T-helper 1 cell treated with Interleukin-12 subunit alpha and Interleukin-12 subunit beta and Interleukin-4 antibody, amounts not matched to agents 30 μg/mL and 1 μg/mL, for 36 hours (primary cell): ENCODE data around the gene SLC8B1.

ENCODE experiments used
- H3K27ac Mint-ChIP-seq: one replicate; pipeline ENCODE4 v1.8.0; 2021; ENCODE audit warnings: mild to moderate bottlenecking, mixed read lengths
- H3K27me3 Mint-ChIP-seq: one replicate; pipeline ENCODE4 v1.8.0; 2021; ENCODE audit warnings: low read depth, mixed read lengths
- H3K36me3 Mint-ChIP-seq: one replicate; pipeline ENCODE4 v1.8.0; 2021; ENCODE audit warnings: low read depth, mixed read lengths
- H3K4me1 Mint-ChIP-seq: one replicate; pipeline ENCODE4 v1.8.0; 2021; ENCODE audit warnings: low read depth, mixed read lengths
- H3K4me3 Mint-ChIP-seq: one replicate; pipeline ENCODE4 v1.8.0; 2021; ENCODE audit warnings: mild to moderate bottlenecking, moderate library complexity, mixed read lengths
- H3K9me3 Mint-ChIP-seq: one replicate; pipeline ENCODE4 v1.8.0; 2021; ENCODE audit warnings: mixed read lengths

The SLC8B1 gene

DNA sequence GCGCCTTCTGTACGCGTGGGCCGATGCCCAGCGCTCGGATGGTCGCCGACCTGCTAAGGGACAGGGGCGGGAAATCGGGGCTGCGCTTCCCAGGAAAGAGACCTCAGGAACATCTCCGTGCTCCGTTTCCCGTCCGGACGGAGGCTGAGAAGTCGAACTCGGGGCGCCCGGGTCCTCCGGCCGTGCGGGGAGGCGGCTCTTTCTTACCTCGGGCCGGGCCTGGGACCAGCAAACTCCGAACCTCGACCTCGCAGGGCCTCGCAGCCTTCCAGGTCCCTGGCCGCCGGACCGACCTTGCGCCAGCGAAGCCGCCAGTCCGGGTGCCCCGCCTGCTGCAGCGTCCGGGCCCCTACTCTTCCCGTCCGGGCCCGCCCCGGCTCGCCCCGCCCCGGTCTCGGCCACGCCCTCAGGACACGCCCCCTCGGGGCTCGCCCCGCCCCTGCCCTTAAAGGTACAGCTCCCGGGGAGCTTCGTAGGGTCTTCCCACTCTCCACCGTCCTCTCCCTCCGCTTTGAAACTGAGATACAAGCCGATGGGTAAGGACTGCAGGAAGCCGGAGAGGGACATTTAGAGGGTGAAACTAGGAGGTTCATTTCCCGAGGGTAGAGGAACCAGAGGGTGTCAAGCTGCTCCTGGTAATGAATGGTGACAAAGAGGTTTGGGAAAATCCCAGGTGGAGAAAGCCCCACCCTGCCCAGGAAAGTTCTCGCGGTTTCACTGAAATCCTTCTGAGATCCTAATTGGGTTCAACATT, at the start of gene SLC8B1:
Gene SLC8B1, minus strand, starts transcription at position 324 of the 754 bp plus-strand sequence. CDS start 2,231 bp downstream, outside the sequence.
- no peaks in the 10 kb centered on the region for H3K27me3 Mint-ChIP-seq
- H3K27ac Mint-ChIP-seq = peak within 1 kb of the TSS; percentile 77
- H3K4me3 Mint-ChIP-seq = peak within 1 kb of the TSS; percentile 98
- no peaks in the 10 kb centered on the region for H3K9me3 Mint-ChIP-seq
- H3K36me3 Mint-ChIP-seq = peaks cover 22% of the 10 kb centered on the region
- peaks cover 25% of the 10 kb centered on the region for H3K4me1 Mint-ChIP-seq

DNA sequence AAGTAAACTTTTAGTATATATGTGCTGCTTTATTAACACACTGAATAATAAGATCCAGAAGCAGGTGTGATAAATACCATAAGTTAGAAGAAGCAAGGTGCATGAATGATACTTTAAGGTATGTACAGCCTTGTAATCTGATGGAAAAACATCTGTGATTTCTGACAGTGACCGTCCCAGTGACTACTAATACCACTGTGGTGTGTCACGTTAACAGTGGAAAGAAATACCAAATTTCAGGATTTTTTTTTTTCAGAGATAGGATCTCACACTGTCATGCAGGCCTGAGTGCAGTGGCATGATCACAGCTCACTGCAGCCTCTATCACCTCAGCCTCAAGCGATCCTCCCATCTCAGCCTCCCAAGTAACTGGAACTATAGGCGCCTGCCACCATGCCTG, 47.3 kb upstream of the SLC8B1 start:
- Mint-ChIP-seq H3K4me1 (no peaks in the 10 kb centered on the region), H3K27me3 (no peaks in the 10 kb centered on the region), H3K4me3 (no peak overlapping the region), H3K36me3 (peaks cover 2% of the 10 kb centered on the region), H3K27ac (no peak overlapping the region), H3K9me3 (no peaks in the 10 kb centered on the region)

DNA sequence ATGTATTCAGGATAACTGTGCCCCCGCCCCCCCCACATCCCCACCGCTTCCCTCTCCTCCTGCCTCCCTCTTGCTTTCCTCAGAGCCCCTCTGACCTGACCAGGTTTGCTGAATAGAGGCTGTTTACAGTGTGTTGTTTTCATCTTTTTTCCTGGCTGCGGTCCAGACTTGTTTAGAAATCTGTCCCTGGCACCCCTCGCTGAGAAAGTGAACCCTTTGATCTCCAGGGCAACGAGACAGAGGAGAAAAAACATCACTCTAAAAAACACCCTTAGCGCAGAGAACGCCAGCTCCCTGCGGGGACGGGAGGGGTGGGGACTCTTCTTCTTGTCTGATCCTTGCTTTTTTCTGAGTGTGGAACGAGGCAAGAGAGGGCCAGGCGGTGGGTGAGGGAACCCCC, 46.3 kb upstream of the SLC8B1 start:
- peaks cover 2% of the 10 kb centered on the region for H3K36me3 Mint-ChIP-seq
- no peak overlapping the region for H3K27ac Mint-ChIP-seq
- no peaks in the 10 kb centered on the region for H3K9me3 Mint-ChIP-seq
- H3K4me1 Mint-ChIP-seq = no peaks in the 10 kb centered on the region
- H3K4me3 Mint-ChIP-seq = no peak overlapping the region
- no peaks in the 10 kb centered on the region for H3K27me3 Mint-ChIP-seq

DNA sequence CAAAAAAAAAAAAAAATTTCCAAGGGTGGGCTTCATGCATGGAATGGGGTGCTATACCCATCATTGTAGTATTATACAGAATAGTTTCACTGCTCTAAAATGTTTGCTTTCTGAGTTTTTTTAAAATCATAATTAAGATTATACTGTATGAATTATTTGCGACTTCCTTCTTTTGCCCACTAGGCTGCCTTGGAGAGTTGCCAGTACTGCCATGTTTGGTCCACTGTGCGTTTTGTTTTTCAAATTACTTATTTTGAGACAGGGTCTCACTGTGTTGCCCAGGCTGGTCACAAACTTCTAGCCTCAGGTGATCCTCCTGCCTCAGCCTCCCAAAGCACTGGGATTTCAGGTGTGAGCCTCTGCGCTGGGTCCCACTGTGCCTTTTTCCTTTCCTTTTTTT, 43.4 kb upstream of the SLC8B1 start:
- H3K4me1 Mint-ChIP-seq = no peaks in the 10 kb centered on the region
- peak overlapping the region; percentile 45 for H3K27ac Mint-ChIP-seq
- no peak overlapping the region for H3K4me3 Mint-ChIP-seq
- H3K36me3 Mint-ChIP-seq = peaks cover 4% of the 10 kb centered on the region
- no peaks in the 10 kb centered on the region for H3K27me3 Mint-ChIP-seq
- H3K9me3 Mint-ChIP-seq = no peaks in the 10 kb centered on the region

DNA sequence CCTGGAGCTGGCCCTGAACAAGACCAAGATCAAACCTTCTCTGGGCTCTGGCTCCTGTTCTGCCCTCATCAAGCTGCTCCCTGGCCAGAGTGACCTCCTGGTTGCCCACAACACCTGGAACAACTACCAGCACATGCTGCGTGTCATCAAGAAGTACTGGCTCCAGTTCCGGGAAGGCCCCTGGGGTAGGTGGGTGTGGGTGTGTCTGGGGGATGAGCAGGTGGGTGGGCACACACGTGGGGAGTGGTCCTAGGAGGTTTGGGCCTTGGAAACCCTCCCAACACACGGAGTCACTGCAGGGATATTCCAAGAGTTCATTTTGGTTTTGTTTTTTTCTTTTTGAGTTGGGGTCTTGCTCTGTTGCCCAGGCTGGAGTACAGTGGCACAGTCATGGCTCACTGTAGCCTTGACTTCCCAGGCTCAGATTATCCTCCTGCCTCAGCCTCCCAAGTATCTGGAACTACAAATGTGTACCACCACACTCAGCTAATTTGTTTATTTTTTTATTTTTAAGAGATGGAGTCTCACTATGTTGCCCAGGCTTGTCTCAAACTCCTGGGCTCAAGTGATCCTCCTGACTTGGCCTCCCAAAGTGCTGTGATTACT, 40.0 kb upstream of the SLC8B1 start:
- Mint-ChIP-seq H3K27me3 (no peaks in the 10 kb centered on the region), H3K36me3 (peaks cover 8% of the 10 kb centered on the region), H3K27ac (no peak overlapping the region), H3K4me1 (peaks cover 6% of the 10 kb centered on the region), H3K4me3 (no peak overlapping the region), H3K9me3 (no peaks in the 10 kb centered on the region)

DNA sequence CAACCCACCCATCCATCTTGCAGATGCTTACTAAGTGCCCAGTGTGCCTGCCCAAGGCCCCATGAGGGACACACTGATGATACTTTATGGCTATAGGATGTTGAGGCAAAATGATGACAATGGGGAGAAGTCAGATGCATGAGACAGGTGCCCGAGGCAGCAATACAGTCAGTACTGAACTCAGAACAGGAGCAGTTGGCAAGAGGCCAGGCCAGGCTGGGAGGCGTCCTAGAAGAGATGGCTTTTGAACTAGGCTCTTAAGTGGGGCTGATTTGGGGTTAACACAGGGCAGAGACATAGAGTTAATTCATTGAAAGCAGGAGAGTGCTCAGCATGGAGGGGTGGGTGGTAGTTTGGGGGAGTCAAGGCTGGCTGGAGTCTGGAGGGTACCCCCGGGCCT, 39.1 kb upstream of the SLC8B1 start:
- Mint-ChIP-seq H3K27me3 (no peaks in the 10 kb centered on the region), H3K27ac (no peak overlapping the region), H3K4me3 (no peak overlapping the region), H3K36me3 (peaks cover 8% of the 10 kb centered on the region), H3K4me1 (peaks cover 6% of the 10 kb centered on the region), H3K9me3 (no peaks in the 10 kb centered on the region)

DNA sequence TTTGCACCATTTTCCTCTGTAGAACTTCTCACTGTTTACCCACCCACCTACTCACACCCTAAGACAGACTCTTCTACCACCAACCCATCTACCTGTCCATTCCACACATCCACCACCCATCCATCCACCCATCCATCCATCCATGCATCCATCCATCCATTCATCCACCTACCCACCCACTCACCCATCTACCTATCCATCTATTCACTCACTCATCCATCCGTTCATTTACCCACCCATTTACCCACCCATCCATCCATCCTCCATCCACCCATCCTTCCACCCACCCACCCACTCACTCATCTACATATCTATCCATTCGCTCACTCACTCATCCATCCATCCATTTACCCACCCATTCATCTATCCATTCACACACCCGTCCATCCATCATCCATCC, 38.5 kb upstream of the SLC8B1 start:
- no peak overlapping the region for H3K4me3 Mint-ChIP-seq
- peaks cover 8% of the 10 kb centered on the region for H3K36me3 Mint-ChIP-seq
- H3K27me3 Mint-ChIP-seq = no peaks in the 10 kb centered on the region
- no peaks in the 10 kb centered on the region for H3K9me3 Mint-ChIP-seq
- peaks cover 6% of the 10 kb centered on the region for H3K4me1 Mint-ChIP-seq
- no peak overlapping the region for H3K27ac Mint-ChIP-seq

DNA sequence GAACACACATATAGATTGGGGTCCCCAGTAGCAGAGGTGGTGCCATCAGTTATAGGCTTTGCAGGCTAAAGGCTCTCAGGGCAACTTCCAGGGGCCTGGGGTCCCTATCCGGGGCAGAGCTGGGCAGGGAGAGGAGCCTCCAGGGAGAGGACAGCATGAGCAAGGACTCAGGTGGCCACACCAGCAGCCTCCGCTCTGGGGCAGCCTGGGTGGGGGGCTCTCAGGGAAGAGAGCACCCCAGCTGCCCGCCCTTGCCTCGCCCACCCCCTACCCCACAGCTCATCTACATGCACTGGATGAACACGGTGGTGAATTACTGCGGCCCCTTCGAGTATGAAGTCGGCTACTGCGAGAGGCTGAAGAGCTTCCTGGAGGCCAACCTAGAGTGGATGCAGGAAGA, 37.5 kb upstream of the SLC8B1 start:
- H3K9me3 Mint-ChIP-seq = no peaks in the 10 kb centered on the region
- H3K36me3 Mint-ChIP-seq = peaks cover 8% of the 10 kb centered on the region
- H3K27ac Mint-ChIP-seq = no peak overlapping the region
- H3K4me3 Mint-ChIP-seq = no peak overlapping the region
- no peaks in the 10 kb centered on the region for H3K27me3 Mint-ChIP-seq
- peaks cover 6% of the 10 kb centered on the region for H3K4me1 Mint-ChIP-seq

DNA sequence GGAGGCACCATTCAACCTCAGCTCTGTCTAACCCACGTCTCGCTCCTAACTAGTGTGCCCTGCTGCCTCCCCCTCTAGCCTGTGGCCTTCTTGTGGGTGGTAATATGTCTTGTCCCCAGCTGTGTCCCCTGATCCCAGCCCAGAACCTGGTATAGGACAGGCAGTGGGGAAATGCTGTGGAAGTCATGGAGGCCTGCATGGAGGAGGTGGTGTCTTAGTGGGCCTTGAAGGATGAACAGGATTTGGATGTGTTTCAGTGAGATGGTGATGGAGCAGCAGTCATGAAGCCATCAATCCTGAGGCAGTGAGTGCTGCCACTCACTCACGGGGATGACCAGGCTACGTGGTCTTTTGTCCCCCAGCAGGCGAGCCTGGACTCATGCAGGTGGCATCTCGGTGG, 36.9 kb upstream of the SLC8B1 start:
- Mint-ChIP-seq H3K4me3 (no peak overlapping the region), H3K4me1 (peaks cover 6% of the 10 kb centered on the region), H3K9me3 (no peaks in the 10 kb centered on the region), H3K36me3 (peaks cover 8% of the 10 kb centered on the region), H3K27me3 (no peaks in the 10 kb centered on the region), H3K27ac (no peak overlapping the region)

DNA sequence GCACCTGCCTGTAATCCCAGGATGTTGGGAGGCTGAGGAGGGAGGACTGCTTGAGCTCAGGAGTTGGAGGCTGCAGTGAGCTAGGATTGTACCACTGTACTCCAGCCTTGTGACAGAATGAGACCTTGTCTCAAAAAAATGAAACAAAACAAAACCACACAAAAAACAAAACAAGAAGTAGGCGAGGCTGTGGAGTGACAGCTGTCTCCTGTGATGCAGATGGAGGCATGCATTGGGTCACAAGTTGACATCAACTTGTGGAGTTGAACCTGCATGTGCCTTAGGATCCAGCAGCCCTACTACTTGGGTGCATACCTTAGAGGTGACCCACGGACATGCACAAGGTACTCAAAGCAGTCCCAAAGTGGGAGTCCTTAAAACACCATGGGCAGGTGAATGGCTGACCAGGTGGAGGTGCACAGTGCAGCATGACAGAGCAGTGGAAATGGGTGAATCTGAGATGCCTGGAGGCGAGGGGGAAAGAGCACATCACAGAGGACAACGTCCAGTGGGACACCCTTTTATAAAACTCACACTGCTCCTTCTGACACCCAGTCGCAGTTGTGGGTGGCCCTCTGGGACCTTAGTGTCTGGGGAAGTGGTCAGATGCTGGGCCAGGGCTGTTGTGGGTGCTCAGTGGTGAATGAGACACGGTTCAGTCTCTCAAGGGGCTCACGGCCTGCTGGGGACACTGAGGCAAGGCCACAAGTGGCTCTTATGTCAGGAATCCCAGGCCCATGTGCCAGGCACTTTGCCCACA, 36.2 kb upstream of the SLC8B1 start:
- Mint-ChIP-seq H3K27ac (peak overlapping the region; percentile 65), H3K27me3 (no peaks in the 10 kb centered on the region), H3K4me3 (no peak overlapping the region), H3K9me3 (no peaks in the 10 kb centered on the region), H3K36me3 (peaks cover 8% of the 10 kb centered on the region), H3K4me1 (peaks cover 6% of the 10 kb centered on the region)

DNA sequence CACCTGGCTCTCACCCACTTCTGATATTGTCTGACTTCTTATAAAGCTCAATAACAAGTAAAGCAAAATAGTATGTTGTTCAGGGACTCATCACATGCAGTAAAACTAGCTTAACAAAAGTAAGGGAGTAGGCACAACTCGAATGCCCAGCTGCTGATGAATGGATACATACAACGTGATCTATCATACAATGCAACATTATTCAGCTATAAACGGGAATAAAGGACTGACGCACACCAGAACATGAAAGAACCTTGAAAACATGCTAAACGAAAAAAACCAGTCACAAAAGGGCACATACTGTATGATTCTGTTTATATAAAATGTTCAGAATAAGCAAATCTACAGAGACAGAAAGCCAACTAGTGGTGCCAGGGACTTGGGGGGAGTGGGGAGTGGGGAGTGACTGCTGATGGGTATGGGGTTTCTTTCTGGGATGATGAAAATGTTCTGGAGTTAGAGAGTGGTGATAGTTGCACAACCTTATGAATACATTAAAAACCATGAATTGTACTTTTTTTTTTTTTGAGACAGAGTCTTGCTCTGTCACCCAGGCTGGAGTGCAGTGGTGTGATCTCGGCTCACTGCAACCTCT, 34.6 kb upstream of the SLC8B1 start:
- H3K9me3 Mint-ChIP-seq = no peaks in the 10 kb centered on the region
- H3K27ac Mint-ChIP-seq = no peak overlapping the region
- no peak overlapping the region for H3K4me3 Mint-ChIP-seq
- H3K36me3 Mint-ChIP-seq = peaks cover 8% of the 10 kb centered on the region
- H3K27me3 Mint-ChIP-seq = no peaks in the 10 kb centered on the region
- H3K4me1 Mint-ChIP-seq = peaks cover 8% of the 10 kb centered on the region

DNA sequence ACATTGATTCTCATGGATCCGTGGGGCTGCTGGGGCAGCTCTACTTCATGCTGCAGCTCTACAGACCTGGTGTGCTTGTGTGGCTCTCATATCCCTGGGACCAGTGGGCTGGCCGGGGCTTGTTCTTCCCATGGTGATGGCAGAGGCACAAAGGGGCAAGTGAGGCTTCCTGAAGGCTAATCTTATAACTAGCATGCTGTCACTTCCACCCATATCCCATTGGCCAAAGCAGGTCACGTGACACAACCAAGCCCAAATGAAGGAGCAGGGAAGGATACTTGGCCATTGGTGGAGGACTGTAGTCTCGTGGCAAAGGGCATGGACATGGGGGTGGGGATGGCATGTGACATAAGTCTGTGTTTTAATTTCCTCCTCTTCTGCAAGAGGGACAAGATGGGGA, 33.4 kb upstream of the SLC8B1 start:
- Mint-ChIP-seq H3K27ac (no peak overlapping the region), H3K9me3 (no peaks in the 10 kb centered on the region), H3K4me1 (peaks cover 8% of the 10 kb centered on the region), H3K36me3 (peaks cover 5% of the 10 kb centered on the region), H3K4me3 (no peak overlapping the region), H3K27me3 (no peaks in the 10 kb centered on the region)

DNA sequence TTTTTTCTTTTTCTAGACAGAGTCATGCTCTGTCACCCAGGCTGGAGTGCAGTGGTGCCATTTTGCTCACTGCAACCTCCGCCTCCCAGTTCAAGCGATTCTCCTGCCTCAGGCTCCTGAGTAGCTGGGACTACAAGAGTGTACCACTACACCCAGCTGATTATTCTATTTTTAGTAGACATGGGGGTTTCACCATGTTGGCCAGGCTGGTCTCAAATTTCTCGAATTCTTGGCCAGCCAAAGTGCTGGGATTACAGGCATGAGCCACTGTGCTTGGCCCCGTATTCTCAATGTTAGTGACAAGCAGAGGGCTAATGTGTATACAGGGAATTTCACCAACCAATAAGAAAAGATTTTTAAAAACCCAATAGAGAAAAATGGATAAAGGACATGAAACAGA, 31.9 kb upstream of the SLC8B1 start:
- H3K4me1 Mint-ChIP-seq = peaks cover 9% of the 10 kb centered on the region
- no peaks in the 10 kb centered on the region for H3K9me3 Mint-ChIP-seq
- no peak overlapping the region for H3K27ac Mint-ChIP-seq
- peaks cover 4% of the 10 kb centered on the region for H3K36me3 Mint-ChIP-seq
- H3K4me3 Mint-ChIP-seq = no peak overlapping the region
- H3K27me3 Mint-ChIP-seq = no peaks in the 10 kb centered on the region

DNA sequence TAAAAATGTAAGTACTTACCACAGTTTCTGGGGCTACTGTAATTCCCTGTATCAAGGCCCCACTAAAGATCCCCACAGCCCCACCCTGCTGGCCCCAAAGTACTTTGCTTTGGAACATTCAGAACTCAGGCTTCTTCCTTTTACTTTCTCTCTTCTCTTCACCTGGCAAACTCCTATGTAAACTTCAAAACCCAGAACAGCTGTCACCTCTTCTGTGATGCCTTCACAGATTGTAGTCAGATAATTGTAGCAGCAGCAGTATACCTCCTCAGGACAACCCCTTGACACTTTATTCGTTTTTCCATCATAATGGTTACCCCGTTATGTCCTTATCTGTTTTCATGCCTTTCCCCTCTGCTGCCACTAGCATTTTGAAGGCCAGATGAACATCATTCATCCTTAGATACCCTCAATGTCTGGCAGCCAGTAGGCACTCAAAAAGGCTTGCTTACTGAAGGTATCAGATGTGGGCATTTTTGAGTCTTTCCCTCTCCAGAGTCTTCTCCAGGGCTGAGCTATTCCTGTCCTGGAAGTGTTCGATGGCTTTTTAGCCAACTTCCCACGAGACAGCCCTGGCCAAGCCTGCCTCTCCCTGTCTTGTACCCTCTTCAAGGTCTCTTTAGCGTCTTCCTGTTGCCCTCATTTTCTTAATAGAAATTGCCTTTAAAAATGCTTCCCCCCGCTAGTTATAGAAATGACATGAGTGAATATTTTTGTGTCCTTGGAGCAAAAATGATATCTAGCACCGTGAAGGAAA, 30.9 kb upstream of the SLC8B1 start:
- no peak overlapping the region for H3K27ac Mint-ChIP-seq
- peaks cover 9% of the 10 kb centered on the region for H3K4me1 Mint-ChIP-seq
- no peaks in the 10 kb centered on the region for H3K27me3 Mint-ChIP-seq
- no peak overlapping the region for H3K4me3 Mint-ChIP-seq
- H3K9me3 Mint-ChIP-seq = no peaks in the 10 kb centered on the region
- H3K36me3 Mint-ChIP-seq = peaks cover under 1% of the 10 kb centered on the region
